Measurements from ENCODE around the gene MPPED1. TPM values are rescaled to one million over a fixed set of nuclear protein-coding genes. Genes with fewer than 3 reads are reported as not detected.
A peak's percentile ranks its signal among the peaks of the same experiment; 100 is the strongest.

MPPED1 gene
- polyA plus RNA-seq, 4 donors: 0.51 to 1.1 (median 0.86) TPM

DNA sequence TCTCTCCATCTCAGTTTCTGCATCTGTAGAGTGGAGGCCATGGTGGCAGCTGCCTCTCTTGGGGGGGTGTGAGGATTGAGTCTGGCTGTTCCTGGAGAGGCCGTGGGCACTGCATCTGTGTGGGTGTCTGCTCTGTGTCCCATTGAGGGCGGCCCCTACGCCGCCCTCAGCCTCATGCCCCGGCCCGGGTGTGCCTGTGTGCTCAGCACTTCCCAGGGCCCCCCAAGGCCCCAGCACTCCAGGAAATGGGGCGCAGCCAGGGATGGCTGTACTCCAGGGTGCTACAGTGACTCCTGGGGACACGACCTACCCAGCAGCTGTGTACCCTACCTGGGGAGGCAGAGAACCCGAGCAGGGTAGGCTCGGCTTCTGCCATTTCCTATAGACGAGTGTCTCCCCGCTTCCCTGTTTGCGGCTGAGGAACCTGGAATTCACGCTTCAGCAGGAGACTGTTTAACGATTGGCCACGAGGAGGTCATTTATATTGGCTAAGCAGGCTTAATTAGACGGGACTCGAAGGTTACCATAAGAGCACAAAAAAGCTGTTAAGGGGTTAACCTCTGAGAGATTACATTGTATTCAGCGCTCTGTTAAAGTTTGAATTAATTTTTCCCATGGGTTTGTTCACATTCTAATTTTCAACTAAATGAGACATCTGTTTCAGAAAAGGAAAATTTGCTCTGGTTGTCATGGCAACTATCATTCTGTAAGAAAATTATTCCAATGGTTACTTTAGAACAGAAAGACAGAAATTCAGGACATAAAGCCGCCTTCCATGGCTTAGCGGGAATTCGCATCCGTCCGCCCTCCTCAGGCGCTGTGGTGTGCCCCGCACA, 76.4 kb downstream of the MPPED1 start:
- DNase-seq (ENCODE audit: low read depth in 4 of 4, low spot score in 3 of 4): peak; percentile 10 to 29 (median 16)

DNA sequence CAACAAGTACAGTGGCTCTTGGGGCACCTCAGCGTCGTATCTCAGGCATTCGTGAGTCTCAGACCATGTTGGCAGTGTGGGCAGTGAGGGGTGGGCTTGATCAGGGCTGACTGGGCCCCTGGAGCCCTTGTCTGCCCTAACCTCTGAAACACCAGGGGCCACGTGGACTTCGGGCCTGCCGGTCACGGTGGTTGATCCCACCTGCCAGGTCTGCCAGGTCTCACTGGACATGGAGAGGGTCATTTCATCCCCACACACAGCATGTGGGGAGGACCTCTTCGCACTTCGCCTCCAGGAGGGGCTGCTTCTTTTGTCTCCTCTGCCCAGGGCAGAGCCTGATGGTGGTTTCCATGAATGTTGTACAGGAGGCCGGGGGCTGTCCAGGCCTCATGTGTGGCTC, 77.1 kb downstream of the MPPED1 start:
- no peak for DNase-seq (ENCODE audit: low read depth in 4 of 4, low spot score in 3 of 4)

DNA sequence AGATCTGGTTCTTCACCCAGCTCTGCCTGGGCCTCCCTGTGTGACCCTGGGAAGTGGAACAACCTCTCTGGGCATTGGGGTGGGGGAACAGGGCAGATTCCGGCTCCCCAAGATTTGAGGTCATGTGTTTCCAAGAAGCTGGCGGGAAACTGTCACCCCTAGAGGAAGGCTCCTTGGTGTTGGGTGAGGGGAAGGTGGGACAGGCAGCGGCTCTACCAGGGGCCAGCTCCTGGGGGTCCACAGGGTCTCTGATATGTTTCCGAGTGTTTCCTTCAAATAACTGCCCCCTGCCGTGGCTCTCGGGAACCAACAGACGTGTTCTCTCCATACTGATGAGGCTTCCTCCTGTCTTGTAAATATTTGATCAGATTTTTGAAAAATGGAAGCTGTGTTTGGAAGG, 78.5 kb downstream of the MPPED1 start:
- DNase-seq (ENCODE audit: low read depth in 4 of 4, low spot score in 3 of 4): no peak

DNA sequence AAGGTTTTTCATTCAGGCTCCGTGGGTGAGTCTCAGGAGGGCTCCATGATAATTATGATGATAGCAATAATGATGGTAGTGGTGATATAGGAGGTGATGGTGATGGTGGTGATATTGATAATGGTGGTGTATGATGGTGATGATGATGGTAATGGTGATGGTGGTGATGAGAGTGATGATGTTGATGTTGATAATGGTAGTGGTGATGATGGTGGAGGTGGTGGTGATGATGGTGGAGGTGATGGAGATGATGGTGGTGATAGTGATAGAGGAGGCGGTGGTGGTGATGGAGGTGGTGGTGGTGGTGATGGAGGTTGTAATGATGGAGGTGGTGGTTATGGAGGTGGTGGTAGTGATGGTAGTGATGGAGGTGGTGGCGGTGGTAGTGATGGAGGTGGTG, 79.4 kb downstream of the MPPED1 start:
- DNase-seq (ENCODE audit: low read depth in 4 of 4, low spot score in 3 of 4): no peak

DNA sequence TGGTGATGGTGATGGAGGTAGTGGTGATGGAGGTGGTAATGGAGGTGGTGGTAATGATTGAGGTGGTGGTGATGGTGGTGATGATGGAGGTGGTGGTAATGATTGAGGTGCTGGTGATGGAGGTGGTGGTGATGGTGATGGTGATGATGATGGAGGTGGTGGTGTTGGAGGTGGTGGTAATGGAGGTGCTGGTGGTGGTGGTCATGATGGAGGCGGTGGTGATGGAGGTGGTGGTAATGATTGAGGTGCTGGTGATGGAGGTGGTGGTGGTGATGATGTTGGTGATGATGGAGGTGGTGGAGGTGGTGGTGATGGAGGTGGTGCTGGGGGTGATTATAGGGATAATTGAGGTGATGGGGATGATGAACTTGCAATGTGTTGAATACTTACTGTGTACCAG, 79.9 kb downstream of the MPPED1 start:
- no peak for DNase-seq (ENCODE audit: low read depth in 4 of 4, low spot score in 3 of 4)

DNA sequence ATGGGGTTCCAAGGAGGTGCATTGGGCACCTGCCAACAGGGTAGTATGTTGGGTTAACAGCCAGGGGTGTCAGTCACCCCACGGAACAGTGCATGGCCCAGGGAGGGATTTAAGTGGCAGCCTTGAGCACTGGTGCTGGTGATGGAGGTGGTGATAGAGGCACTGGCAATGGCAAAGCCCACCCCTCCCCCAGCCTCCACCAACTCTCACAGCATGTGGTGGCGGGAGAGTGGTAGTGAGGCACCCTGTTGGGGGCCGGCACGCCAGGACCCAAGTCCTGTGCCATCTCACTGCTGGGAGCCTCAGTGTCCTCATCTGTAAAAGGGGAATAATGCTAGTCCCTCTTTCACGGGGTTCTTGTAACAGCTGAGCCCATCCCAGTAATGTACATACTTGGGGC, 81.5 kb downstream of the MPPED1 start:
- no peak for DNase-seq (ENCODE audit: low read depth in 4 of 4, low spot score in 3 of 4)

DNA sequence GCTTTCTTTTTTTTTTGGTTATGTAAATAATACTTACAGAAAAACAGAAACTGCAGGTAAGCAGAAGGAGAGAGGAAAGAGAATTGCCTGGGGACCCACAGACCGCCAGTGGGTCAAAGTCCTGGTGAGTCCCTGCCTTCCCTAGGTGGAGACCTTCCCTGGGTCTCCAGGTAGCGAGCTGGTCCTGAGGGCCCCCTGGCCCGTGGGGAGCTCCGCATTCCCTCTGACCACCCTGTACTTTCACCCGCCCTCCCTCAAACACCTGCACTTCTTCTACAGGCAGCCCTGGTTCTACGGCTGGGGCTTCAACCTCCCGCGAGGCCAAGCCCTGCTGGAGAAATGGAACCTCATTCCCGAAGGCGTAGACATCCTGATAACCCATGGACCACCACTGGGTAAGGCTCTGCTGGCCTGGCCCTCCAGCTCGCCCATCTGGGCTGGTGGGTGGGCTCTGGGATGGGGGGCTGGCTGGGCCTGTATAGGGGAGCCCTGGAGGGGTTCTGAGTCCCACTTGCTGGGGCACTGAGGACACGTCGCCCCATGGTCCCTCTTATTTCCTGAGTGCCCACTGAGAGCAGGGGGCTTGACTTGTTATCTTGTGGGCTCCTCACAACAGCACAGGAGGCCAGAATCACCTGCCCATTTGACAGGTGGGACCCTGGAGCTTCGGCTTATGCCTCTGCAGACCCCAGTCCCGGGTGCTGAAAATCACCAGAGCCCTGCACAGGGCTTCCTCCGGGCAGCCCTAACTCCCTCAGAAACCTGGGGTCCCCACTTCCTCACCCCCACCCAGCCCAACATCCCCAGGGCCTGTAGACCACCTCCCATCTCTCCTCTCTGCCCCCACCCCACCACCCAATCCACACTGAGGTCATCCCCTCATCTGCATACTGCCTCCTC, 86.4 kb downstream of the MPPED1 start:
- DNase-seq (ENCODE audit: low read depth in 4 of 4, low spot score in 3 of 4): no peak

DNA sequence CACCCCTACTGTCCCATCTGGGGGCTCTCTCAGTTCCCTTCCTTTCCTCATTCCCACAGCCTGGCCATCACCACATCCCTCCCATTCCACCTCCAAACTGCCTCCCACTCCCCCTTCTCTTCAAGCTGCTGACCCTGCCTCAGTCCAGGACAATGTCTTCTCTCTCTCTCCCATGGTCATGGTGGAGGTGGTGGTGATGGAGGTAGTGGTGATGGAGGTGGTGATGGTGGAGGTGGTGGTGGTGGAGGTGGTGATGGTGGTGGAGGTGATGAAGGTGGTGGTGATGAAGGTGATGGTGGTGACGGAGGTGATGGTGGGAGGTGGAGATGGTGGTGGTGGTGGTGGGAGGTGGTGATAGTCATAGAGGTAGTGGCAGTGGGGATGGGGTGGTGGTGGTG, 87.0 kb downstream of the MPPED1 start:
- DNase-seq (ENCODE audit: low read depth in 4 of 4, low spot score in 3 of 4): no peak

DNA sequence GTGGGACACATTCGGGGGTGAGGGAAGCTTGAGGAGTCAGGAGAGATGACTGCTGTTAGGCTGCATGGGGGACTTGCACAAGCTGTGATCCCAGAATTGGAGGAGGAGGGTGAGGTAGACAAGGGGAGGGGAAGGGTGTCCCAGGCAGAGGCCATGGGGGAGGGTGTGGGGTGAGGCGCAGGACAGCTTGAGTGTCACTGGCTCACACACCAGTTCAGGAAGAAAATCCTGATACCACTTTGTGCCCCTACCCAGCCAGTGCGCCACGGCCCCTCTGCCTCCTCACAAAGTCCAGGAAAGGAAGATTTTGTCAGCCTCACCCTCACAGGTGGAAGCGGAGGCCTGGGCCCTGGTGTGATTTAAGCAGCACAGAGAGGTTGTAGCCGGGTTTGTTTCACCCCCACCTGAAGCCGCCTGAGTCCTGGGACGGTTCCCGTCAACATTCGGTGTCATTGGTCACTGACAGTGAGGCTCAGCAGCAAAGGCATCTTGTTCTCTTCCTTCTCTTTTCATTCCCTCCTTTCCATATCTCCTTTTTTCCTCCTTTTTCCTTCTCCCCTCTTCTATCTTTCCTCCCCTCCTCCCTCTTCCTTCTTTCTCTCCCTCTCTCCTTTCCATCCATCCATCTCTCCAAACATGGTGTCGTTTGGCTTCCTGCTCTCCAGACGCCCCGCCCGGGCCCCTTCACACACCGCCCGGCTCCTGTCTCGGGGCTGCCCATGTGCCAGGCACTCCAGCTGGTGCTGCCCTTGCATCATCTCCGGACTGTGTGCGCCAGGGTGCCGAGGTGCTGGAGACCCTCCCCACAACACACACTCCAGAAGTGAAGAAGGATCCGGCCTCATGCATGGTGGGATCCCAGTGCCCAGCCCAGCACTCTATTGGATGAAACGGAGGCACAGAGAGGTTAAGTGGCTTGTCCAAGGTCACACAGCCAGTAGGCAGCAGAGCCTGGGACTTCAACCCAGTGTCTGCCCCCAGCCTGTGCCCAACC, 89.3 kb downstream of the MPPED1 start:
- no peak for DNase-seq (ENCODE audit: low read depth in 4 of 4, low spot score in 3 of 4)

DNA sequence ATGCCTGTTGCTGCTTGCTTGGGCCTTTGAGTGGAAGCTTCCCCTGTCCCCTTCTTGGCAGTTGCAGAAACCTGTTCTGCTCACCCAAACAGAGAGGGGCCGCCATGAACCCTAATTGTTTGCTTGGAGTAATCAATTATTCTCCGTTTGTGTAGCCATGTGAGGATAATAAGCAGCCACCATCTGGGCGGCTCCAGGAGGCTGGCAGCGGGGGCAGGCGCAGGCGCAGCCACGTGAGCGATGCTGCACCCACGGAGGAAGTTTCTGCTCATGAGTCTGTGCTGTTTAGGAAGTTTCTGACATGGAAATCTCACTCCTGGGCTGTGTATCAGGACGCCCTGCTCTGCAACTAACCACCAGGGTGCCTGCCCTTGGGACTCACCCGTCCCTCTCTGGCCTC, 90.1 kb downstream of the MPPED1 start:
- no peak for DNase-seq (ENCODE audit: low read depth in 4 of 4, low spot score in 3 of 4)

DNA sequence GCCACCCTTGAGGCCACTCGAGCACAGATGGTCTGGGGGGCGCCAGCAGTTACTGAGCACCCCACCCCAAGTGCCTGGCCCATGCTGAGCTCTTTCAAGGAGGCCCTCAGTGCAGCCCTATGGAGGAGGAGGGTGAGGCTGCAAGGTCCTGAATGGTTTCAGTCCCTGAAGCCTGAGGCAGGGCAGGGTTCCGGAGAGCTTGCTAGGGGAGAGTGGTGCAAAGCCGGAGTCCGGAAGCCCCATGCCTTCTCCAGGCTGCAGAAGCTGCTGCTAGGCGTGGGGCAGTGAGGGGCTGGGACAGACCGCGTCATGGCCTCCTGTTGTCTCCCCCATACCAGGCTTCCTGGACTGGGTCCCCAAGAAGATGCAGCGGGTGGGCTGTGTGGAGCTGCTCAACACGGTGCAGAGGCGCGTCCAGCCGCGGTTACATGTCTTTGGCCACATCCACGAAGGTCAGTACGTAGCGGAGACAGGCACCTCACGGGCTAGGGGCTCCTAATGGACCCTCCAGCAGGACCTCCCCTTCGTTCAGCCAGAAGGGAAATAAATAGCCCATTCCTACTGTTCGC, 90.6 kb downstream of the MPPED1 start:
- DNase-seq (ENCODE audit: low read depth in 4 of 4, low spot score in 3 of 4): no peak

DNA sequence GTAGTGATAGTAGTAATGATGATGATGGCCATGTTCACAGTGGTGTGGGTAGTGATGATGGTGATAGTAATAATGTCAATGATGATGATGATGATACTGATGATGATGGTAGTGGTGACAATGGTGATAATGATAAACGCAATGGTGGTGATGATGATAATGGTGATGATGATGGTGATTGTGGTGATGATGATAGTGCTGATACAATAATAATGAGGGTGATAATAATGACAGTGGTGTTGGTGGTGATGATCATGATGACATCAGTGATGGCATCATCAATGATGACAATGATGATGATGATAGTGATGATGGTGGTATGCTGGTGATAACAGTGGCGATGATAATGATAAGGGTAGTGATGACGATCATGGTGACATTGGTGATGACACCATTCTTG, 92.3 kb downstream of the MPPED1 start:
- no peak for DNase-seq (ENCODE audit: low read depth in 4 of 4, low spot score in 3 of 4)

DNA sequence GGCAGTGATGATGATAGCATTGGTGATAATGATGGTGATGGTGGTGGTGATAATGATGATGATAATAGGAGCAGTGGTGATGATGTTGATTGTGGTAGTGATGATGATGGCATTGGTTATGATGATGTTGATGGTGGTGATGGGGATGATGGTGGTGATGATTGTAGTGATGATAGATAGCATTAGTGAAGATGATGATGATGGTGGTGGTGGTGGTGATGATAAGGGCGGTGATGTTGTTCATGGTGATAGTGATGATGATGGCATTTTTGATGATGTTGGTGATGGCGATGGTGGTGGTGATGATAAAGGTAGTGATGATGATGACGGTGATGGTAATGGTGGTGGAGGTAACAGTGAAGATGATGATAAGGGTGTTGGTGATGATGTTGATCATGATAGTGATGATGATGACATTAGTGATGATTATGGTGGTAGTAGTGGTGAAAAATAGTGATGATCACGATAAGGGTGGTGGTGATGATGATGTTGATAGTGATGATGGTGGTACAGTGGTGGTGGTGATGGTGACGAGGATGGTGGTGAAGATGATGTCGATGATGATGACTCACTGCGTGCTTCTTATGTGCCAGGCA, 93.0 kb downstream of the MPPED1 start:
- no peak for DNase-seq (ENCODE audit: low read depth in 4 of 4, low spot score in 3 of 4)

DNA sequence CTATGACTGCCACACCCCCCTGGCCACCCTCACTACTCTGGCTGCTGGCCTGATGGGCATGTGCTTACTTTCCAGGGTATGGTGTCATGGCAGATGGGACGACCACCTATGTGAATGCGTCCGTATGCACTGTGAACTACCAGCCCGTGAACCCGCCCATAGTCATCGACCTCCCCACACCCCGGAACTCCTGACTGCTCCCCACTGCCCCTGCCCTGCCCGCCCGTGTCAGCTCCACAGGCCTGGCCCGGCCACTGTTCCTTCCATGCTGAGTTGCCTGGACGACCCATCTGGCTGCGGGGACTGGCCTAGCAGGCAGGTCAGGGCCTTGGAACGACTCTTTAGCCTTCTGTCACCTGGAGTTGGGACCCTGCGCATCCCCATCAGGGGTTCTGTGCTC, 93.6 kb downstream of the MPPED1 start:
- no peak for DNase-seq (ENCODE audit: low read depth in 4 of 4, low spot score in 3 of 4)

DNA sequence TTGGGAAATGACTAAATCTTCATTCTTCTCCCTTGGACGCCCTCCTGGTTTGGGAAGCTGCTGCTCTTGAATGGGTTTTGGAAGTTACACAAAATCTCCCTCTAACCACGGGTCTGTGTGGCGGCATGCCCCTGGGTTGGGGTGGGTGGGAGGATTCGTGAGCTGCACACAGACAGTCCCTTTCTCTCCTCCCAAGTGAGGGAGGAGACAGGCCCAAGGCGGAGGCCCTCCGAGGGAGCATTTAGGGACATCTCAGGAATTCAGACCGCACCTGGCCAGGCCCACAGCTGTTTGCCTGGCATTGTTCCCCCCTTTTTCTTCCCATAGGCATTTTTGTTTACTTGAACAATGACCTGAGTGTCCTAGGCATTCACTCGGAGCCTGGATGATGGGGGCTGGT, 94.1 kb downstream of the MPPED1 start:
- DNase-seq (ENCODE audit: low read depth in 4 of 4, low spot score in 3 of 4): no peak

DNA sequence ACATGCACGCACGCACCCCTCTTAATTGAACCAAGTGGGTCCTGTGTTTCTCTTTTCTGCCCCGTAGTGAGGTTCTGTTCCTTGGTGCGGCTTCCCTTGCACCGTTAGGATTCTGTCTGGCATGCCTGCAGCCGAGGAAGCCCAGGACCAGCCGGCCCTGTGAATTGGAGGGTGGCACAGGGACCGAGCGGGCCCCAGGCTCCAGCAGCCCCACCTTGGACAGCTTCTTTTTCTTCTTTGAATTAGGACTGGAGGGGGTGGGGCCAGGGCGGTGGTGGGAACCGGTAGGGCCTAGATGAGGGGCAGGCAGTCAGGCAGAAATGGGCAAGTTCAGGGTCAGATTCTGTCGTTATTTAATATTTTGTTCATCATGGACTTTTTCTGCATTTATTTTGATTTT, 94.7 kb downstream of the MPPED1 start:
- no peak for DNase-seq (ENCODE audit: low read depth in 4 of 4, low spot score in 3 of 4)

DNA sequence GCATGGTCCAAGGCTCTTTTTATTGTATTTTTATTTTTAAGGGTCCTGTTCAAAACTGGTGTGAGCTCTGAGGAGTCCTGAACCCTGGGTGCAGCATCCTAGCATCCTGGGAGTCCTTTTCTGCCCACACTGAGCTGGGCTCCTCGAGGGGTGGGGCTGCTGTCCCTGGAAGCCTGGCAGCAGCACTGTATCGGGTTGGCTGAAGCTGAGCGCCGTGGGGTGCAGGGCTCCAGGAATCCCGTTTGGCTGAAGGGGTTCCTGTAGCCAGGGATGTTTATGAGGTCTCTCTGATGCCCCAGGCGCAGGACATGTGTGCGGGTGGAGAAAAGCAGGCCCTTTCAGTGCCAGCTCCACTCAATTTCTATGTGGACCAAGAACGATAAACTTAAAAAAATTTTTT, 95.4 kb downstream of the MPPED1 start:
- DNase-seq (ENCODE audit: low read depth in 4 of 4, low spot score in 3 of 4): no peak

DNA sequence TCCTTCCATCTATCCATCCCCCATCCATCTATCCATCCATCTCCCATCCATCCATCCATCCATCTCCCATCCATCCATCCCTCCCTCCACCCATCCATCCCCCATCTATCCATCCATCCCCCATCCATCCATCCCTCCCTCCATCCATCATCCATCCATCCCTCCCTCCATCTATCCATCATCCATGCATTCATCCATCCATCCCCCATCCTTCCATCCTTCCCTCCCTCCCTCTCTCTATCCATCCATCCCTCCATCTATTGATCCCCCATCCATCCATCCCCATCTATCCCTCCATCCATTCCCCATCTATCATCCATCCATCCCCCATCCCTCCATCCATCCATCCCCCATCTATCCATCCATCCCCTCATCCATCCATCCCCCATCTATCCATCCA, 96.7 kb downstream of the MPPED1 start:
- no peak for DNase-seq (ENCODE audit: low read depth in 4 of 4, low spot score in 3 of 4)

DNA sequence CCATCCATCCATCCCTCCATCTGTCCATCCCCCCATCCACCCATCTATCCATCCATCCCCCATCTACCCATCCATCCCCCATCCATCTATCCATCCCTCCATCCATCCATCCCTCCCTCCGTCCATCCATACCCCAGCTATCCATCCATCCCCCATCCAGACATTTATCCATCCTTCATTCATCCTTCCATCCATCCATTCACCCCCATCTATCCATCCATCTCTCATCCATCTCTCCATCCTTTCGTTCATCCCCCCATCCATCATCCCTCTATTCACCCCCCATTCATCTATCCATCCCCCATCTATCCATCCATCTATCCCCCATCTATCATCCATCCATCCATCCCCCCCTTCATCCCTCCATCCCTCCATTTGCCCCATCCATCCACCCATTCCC, 97.5 kb downstream of the MPPED1 start:
- no peak for DNase-seq (ENCODE audit: low read depth in 4 of 4, low spot score in 3 of 4)
